Measurements from ENCODE around the gene CHST6.

- TF ChIP-seq, protein P1, sequence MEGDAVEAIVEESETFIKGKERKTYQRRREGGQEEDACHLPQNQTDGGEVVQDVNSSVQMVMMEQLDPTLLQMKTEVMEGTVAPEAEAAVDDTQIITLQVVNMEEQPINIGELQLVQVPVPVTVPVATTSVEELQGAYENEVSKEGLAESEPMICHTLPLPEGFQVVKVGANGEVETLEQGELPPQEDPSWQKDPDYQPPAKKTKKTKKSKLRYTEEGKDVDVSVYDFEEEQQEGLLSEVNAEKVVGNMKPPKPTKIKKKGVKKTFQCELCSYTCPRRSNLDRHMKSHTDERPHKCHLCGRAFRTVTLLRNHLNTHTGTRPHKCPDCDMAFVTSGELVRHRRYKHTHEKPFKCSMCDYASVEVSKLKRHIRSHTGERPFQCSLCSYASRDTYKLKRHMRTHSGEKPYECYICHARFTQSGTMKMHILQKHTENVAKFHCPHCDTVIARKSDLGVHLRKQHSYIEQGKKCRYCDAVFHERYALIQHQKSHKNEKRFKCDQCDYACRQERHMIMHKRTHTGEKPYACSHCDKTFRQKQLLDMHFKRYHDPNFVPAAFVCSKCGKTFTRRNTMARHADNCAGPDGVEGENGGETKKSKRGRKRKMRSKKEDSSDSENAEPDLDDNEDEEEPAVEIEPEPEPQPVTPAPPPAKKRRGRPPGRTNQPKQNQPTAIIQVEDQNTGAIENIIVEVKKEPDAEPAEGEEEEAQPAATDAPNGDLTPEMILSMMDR (conservative IDR thresholded peaks at IDR 0.05): no peak
- no peak for TF ChIP-seq ZFX (IDR thresholded peaks at IDR 0.05)
Observed at GRCh38 chr16:75535211-75535843, 40.1 kb upstream of the CHST6 start.

Data from C4-2B (cell line).